Measurements from ENCODE around the gene FANCM.

FANCM gene

GRCh38 chr14:45227566-45227965 is 91.8 kb downstream of the FANCM start:
- DNase-seq (ENCODE audit: low spot score) = no peak

- DNase-seq (ENCODE audit: low spot score) = no peak
Measured at GRCh38 chr14:45238988-45239387, 103.3 kb downstream of the FANCM start.

- no peak for DNase-seq (ENCODE audit: low spot score)
Measured at GRCh38 chr14:45242706-45243105, 107.0 kb downstream of the FANCM start.

- no peak for DNase-seq (ENCODE audit: low spot score)
Measured at GRCh38 chr14:45246151-45246550, 110.4 kb downstream of the FANCM start.

GRCh38 chr14:45246691-45247090 is 111.0 kb downstream of the FANCM start:
- DNase-seq (ENCODE audit: low spot score) = no peak

- no peak for DNase-seq (ENCODE audit: low spot score)
Measured at GRCh38 chr14:45247427-45247826, 111.7 kb downstream of the FANCM start.

- no peak for DNase-seq (ENCODE audit: low spot score)
Measured at GRCh38 chr14:45249856-45250575, 114.3 kb downstream of the FANCM start.
